ENCODE results near the gene ARHGAP26. TPM values are rescaled to one million over a fixed set of nuclear protein-coding genes. Genes with fewer than 3 reads are reported as not detected.
A peak's percentile ranks its signal among the peaks of the same experiment; 100 is the strongest.

Gene ARHGAP26
- total RNA-seq, 1 experiment from 2014 or later = 54.3 TPM

GRCh38 chr5:143187495-143187894 lies 417.3 kb downstream of the ARHGAP26 start:
- Mint-ChIP-seq H3K27me3 (ENCODE audit: insufficient read depth, unreplicated experiment) (no peaks in the 10 kb centered on the region), H3K4me3 (ENCODE audit: unreplicated experiment) (no peak overlapping the region), H3K9me3 (ENCODE audit: unreplicated experiment) (peaks cover 13% of the 10 kb centered on the region), H3K4me1 (ENCODE audit: insufficient read depth, unreplicated experiment) (peaks cover 16% of the 10 kb centered on the region), H3K27ac (ENCODE audit: low read depth, unreplicated experiment) (peak overlapping the region; percentile 53), H3K36me3 (ENCODE audit: insufficient read depth, unreplicated experiment) (peaks cover 4% of the 10 kb centered on the region)
- CTCF ChIA-PET = interaction anchor here (0.6 to 1.5 kb wide), 4 partner anchors 8 to 183 kb away, joined by 3 to 6 read pairs (median 4); no protein-coding TSS in a partner anchor
- POLR2A ChIA-PET = interaction anchor here (0.8 to 4.8 kb wide), 26 partner anchors 8 to 316 kb away, joined by 3 to 44 read pairs (median 5); partner anchors contain the start of gene NR3C1
- no TSS peak for BruUV-seq (replicated peaks)
- DNase-seq (ENCODE audit: unreplicated experiment) = peak; percentile 41
- TF ChIP-seq CTCF (IDR thresholded peaks at IDR 0.05; ENCODE audit: unreplicated experiment) = no peak
- intact Hi-C loops (cut with micrococcal nuclease) = no loop called here

- intact Hi-C loops (cut with micrococcal nuclease) = no loop called here
- H3K4me3 Mint-ChIP-seq (ENCODE audit: unreplicated experiment) = no peak overlapping the region
- DNase-seq (ENCODE audit: unreplicated experiment) = no peak
- peaks cover 16% of the 10 kb centered on the region for H3K4me1 Mint-ChIP-seq (ENCODE audit: insufficient read depth, unreplicated experiment)
- peaks cover 4% of the 10 kb centered on the region for H3K36me3 Mint-ChIP-seq (ENCODE audit: insufficient read depth, unreplicated experiment)
- BruUV-seq (replicated peaks) = no TSS peak
- TF ChIP-seq CTCF (IDR thresholded peaks at IDR 0.05; ENCODE audit: unreplicated experiment) = no peak
- peaks cover 13% of the 10 kb centered on the region for H3K9me3 Mint-ChIP-seq (ENCODE audit: unreplicated experiment)
- H3K27me3 Mint-ChIP-seq (ENCODE audit: insufficient read depth, unreplicated experiment) = no peaks in the 10 kb centered on the region
- no peak overlapping the region for H3K27ac Mint-ChIP-seq (ENCODE audit: low read depth, unreplicated experiment)
- POLR2A ChIA-PET = interaction anchor here (0.6 to 4.8 kb wide), 18 partner anchors 8 to 1182 kb away, joined by 3 to 44 read pairs (median 6); partner anchors contain the start of gene NR3C1
- CTCF ChIA-PET = interaction anchor here (0.6 to 2.1 kb wide), 5 partner anchors 9 to 185 kb away, joined by 3 to 7 read pairs (median 5); no protein-coding TSS in a partner anchor
Observed at GRCh38 chr5:143188083-143188482, 417.9 kb downstream of the ARHGAP26 start.

DNA sequence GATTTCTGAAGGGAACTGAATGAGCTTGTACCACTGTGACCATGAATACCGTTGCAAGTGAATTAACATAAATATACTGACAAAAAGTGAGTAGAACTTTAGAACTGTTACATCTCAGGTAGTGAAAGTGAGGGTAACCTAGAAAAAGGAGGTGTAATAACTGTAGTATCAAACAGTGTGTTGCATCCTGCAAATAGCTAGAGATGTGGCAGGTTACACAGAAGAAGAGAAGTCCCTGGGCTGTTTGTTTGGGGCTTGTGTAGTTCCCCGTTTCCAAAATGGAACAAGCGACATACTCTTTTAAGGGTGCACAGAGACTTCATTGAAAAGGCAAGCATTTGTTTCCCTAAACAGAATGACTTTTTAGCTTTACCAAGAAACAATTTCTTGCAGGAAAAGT lies 418.5 kb downstream of the ARHGAP26 start:
- CTCF ChIA-PET = interaction anchor here (0.6 to 2.1 kb wide), 7 partner anchors 21 to 1508 kb away, joined by 3 to 7 read pairs (median 3); no protein-coding TSS in a partner anchor
- Mint-ChIP-seq H3K4me1 (ENCODE audit: insufficient read depth, unreplicated experiment) (peaks cover 11% of the 10 kb centered on the region), H3K4me3 (ENCODE audit: unreplicated experiment) (no peak overlapping the region), H3K36me3 (ENCODE audit: insufficient read depth, unreplicated experiment) (peaks cover 3% of the 10 kb centered on the region), H3K9me3 (ENCODE audit: unreplicated experiment) (peaks cover 13% of the 10 kb centered on the region), H3K27ac (ENCODE audit: low read depth, unreplicated experiment) (no peak overlapping the region), H3K27me3 (ENCODE audit: insufficient read depth, unreplicated experiment) (no peaks in the 10 kb centered on the region)
- BruUV-seq (replicated peaks) = no TSS peak
- intact Hi-C loops (cut with micrococcal nuclease) = no loop called here
- POLR2A ChIA-PET = interaction anchor here (0.6 to 4.8 kb wide), 12 partner anchors 8 to 1183 kb away, joined by 3 to 44 read pairs (median 4); no protein-coding TSS in a partner anchor
- TF ChIP-seq CTCF (IDR thresholded peaks at IDR 0.05; ENCODE audit: unreplicated experiment) = no peak
- no peak for DNase-seq (ENCODE audit: unreplicated experiment)

DNA sequence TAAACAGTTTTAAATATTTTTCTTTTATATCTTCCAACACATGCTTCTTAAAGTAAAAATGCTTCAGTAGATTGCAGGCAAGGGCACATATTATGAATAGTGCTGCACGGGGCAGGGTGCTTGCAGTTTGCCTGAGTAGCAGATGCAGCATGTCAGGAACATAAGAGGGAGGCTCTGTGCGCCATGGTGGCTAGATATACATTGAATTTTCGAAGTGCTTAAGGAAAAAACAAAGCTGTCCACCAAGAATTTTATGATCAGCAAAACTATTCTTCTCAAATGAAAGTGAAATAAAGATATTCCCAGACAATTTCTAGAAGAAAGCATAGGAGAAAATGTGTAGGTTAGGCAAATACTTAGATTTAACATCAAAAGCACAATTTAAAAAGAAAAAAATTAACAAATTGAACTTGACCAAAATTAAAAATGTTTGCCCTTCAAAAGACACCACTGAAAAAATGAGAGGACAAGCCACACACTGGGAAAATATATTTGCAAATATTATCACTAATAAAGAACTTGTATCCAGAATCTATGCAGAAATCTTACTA lies 420.2 kb downstream of the ARHGAP26 start:
- ChIA-PET CTCF (interaction anchor here (1.8 to 2.1 kb wide), 2 partner anchors 23 to 187 kb away, joined by 4 to 7 read pairs; no protein-coding TSS in a partner anchor), POLR2A (interaction anchor here (0.6 to 3.5 kb wide), 8 partner anchors 10 to 214 kb away, joined by 3 to 10 read pairs (median 4); no protein-coding TSS in a partner anchor)
- no peak for DNase-seq (ENCODE audit: unreplicated experiment)
- no peak for TF ChIP-seq CTCF (IDR thresholded peaks at IDR 0.05; ENCODE audit: unreplicated experiment)
- BruUV-seq (replicated peaks) = no TSS peak
- Mint-ChIP-seq H3K9me3 (ENCODE audit: unreplicated experiment) (peaks cover 13% of the 10 kb centered on the region), H3K27ac (ENCODE audit: low read depth, unreplicated experiment) (no peak overlapping the region), H3K36me3 (ENCODE audit: insufficient read depth, unreplicated experiment) (no peaks in the 10 kb centered on the region), H3K4me1 (ENCODE audit: insufficient read depth, unreplicated experiment) (peaks cover 27% of the 10 kb centered on the region), H3K4me3 (ENCODE audit: unreplicated experiment) (no peak overlapping the region), H3K27me3 (ENCODE audit: insufficient read depth, unreplicated experiment) (no peaks in the 10 kb centered on the region)
- intact Hi-C loops (cut with micrococcal nuclease) = no loop called here

Data from MCF 10A (cell line).